RPMI7951 (cell line): Measurements from ENCODE around the gene KIF2C. TPM values are rescaled to one million over a fixed set of nuclear protein-coding genes. Genes with fewer than 3 reads are reported as not detected.
"Not testable (repeated sequence)": the region's sequence is repeated elsewhere in the genome, so short reads cannot be mapped to it uniquely, and the experiment has no call there.

Experiments used
- DNase-seq: peaks from one replicate; pipeline ENCODE4 v3.0.0-alpha.2; 2012; ENCODE audit warnings: low read depth
- total RNA-seq: library from RNA; depleted of rRNA; stranded (reverse); fragments of >200 nt; shearing (Covaris generic); gene quantifications from 2 replicates; pipeline ENCODE4 v1.2.3, GENCODE V29; 2014; rRNA removed

KIF2C gene
- total RNA-seq: 127 and 130 TPM in 2 replicates

DNA sequence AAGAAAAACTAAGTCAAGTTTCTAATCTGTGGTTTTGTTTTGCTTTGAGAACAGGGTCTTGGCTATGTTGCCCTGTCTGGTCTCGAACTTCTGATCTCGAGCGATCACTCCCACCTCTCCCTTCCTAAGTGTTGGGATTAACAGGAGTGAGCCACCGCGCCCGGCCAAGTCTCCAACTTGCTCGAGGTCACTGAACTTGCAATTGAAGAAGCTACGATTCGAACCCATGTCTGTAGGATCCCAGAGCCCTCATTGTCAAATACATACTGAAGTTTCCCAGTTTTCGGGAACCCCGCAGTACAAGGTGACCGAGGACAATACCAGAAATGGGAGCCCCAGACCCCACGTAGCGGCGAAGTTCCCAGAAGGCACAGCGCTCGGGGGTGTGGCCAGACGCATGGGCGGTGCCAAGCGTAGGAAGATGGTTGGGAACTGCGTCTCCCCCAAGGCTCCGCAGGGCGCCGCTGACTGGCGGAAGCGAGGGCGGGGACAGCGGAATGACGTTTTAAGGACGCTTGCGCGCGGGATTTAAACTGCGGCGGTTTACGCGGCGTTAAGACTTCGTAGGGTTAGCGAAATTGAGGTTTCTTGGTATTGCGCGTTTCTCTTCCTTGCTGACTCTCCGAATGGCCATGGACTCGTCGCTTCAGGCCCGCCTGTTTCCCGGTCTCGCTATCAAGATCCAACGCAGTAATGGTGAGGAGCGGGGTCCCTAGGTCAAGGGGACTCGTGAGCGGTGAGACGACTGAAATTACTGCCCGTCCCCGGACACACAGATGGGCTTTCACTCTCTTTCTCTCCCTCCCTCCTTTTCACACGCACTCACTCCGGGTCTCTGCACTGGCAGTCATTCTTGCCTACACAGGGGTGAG lies at the start of gene KIF2C:
TSS of gene KIF2C (plus strand) at position 531 of the 872 bp plus-strand sequence. CDS start at position 627, 96 bp downstream.
- peak; percentile 97 for DNase-seq

DNA sequence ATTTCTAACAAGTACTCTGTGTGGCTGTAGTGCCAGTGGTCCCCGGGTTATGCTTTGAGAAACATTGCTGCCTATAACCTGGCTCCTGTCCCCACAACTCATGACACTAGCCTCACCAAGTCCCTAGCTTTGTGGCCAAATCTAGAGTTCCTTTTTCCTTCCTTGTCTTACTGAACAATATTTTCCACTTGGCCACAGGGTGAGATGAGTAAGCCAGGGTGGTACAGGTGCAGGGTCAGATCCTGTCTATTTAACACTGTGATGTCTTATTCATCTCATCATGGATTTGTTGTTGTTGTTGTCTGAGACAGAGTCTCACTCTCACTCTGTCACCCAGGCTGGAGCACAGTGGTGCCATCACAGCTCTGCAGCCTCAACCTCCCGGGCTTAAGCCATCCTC lies 46.5 kb upstream of the KIF2C start:
- DNase-seq: no peak

DNA sequence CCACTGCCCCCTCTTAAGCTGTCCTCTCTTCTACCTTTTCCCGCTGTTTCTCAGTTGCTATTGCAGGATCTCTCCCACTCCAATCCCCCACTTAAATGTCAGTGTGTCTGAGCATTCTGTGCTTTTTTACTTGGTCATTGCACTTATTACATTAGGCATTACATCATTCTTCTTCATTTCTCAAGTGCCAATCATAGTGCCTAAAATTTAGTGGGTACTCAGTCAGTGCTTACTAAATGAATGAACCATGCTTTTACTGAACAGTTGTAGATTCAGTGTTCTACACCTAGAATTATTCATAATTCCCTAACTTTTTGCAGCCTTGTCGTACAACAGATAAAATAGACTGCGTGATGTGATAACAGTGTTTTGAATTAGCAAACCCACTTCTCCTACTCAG lies 45.7 kb upstream of the KIF2C start:
- DNase-seq: no peak

DNA sequence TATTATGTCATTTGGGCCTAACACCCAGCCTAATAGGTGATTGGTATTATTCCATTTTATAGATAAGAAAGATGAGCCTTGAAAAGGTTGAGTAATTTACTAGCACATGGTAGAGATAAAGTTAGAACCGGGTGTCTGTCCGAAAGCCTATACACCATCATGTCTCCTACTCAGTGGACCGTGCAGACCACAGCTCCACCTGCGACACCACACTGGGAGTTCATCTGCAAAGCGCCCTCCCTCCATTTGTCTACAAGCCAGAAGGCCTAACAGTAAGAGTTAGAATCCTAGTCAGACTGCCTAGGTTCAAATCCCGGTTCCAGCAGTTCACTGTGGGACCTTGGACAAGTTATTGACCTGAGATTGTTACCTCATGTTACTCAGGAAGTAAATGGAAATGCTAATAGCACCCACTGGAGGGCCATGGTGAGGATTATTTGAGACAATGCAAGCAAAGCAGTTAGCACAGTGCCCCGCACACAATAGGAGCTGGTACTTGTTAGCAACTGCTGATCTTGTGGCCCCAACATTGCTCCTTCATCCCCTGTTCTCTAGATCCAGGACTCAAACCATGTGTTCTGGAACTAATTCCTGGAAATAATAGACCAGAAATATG lies 44.7 kb upstream of the KIF2C start:
- DNase-seq: no peak

DNA sequence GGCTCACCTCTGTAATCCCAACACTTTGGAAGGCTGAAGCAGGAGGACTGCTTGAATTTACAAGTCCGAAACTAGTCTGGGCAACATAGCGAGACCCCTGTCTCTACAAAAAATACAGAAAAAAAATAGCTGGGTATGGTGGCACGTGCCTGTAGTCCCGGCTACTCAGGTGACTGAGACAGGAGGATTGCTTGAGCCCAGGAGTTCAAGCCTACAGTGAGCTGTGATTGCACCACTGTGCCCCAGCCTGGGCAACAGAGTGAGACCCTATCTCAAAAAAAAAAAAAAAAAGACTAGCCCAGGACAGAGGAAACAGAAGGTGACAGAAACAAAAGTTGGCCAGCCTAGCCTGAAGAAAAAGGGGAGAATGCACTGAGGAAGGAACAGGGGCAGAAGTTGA lies 44.0 kb upstream of the KIF2C start:
- no peak for DNase-seq

DNA sequence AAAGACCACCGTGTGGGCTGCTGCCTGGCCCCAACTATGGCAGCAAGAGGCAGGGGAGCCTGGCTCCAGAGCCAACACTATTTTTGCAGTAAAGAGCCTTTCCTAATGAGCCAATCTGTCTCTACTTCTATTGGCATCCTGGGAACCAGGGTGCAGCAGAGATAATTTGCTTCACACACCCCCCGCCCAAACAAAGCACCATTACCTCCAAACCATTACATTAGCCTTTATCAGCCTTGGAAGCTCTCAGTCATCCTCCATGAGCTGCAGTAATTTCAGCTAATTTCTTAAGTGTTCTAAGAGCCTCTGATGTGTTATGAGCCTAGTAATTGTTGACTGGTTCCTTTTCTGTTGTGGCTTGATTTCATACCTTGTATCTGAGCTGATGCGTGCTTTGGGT lies 43.5 kb upstream of the KIF2C start:
- no peak for DNase-seq

DNA sequence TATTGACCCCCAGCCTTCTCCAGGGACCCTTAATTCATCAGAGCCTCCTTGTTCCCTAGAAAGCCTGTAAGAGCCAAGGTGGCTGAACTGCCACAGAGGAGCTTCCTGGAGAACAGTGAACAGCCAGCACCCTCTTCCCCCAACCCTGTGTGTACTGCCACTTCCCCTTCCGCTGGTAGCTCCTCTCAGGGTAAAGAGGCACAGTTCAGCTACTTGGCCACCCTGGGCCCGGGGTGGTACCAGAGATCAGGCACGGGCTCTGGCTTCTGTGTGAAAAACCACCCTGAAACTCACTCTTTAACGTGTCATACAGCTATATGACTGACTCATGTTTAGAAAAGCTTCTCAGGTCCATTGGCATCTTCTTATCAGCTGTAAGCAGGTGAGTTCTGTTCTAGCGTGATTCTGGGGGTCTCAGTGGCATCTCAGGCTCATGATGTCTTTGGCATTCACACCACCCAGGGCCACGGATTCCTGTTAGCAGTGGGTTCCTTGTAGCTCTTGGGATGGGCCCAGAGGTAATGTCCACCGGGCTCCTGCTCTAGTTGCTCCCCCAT lies 42.8 kb upstream of the KIF2C start:
- DNase-seq: no peak

DNA sequence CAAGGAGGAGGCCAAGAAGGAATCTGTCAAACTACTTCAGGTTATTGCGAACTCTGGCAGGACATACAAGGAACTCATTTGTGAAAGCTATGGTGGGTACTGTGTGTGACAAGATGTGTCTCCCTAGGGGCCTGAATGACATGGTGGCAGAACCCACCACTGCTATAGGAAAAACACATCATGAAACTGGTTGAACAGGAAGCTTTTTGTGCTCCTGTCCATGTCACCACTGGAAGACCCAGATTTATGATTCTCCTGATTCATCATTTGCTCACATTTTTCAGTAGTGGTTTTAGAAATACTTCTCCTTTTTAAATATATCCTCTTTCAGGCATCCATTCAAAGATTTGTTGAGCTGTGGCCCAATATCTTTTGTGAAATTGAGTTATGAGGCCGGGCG lies 41.5 kb upstream of the KIF2C start:
- no peak for DNase-seq

DNA sequence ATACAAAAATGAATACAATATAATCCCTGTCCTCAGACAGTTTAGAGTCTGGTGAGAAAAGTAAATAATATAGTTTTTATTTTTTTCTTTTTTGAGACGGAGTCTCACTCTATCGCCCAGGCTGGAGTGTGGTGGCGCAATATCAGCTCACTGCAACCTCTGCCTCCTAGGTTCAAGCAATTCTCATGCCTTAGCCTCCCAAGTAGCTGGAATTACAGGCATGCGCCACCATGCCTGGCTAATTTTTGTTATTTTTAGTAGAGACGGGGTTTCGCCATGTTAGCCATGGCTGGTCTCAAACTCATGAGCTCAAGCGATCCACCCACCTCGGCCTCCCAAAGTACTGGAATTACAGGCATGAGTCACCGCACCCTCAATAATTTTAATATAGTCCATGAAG lies 40.3 kb upstream of the KIF2C start:
- DNase-seq: not testable (repeated sequence)

DNA sequence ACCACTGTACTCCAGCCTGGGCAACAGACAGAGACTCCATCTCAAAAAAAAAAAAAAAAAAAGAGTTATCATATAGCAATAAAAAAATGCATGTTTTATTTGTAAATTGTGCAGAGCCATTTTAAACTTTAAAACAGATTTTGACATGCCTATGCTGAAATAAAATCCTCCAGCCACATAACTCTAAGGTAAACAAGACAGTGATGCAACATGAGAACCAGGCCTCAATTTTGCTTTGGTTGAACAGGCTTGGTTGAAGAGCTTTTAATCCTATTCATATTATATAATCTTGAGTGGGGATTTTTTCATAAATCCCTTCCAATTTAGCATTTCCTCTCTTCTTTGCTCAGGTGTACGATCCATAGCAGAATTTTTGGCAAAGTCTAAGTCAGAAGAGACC lies 39.1 kb upstream of the KIF2C start:
- DNase-seq: no peak

DNA sequence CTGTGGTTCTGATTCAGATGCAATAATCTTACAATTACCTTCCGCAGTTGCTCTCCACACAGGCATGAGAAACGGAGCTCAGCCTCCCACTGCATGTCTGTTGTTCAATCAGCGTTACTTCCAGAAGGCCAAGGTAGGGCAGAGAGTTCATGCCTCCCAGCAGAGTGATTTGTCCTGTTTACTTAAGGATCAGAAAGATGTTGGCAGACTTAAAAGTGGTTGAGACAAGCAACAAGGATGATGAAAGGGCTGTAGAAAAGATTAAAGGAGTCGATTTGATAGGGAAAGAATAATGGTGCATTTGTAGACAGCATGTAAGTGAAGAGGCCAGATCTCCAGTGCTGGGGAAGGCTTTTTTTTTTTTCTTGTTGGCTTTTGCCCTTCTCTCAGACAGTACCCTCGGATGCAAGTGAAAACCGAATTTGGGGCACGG lies 38.5 kb upstream of the KIF2C start:
- no peak for DNase-seq

DNA sequence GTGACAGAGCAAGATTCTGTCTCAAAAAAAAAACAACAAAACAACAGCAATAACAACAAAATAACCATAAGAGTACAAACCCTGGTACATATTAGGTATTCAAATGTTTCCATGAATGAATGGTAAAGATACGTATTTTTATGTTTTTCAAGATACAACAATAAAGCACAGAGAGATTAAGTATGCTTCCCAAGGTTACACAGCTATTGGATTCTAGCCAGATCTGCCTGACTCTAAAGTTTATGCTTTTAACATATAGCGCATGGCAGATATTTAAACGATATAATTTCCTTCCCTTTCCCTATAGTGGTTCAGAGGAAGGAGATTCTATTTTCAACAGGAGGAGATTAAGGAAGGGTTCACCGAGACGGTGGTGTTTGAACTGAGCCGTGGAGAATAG lies 34.2 kb upstream of the KIF2C start:
- no peak for DNase-seq

DNA sequence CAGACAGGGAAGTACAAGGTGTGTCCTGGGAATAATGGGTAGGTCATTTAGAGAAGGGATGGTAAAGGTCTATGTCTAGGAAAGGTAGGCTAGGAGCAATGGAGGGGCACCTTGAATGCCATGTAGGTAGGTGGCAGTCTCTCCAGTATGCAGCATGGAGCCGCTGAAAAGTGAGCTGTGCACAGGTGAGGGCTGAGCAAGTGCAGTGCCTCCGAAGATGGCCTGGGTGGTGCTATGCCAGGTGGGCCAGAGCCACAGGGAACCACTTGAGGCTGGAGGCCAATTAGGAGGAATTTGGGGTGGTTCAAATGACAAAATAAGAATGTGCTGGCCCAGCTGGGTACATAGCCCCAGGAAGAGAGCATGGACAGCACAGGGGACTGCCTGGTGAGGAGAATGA lies 33.7 kb upstream of the KIF2C start:
- DNase-seq: no peak

DNA sequence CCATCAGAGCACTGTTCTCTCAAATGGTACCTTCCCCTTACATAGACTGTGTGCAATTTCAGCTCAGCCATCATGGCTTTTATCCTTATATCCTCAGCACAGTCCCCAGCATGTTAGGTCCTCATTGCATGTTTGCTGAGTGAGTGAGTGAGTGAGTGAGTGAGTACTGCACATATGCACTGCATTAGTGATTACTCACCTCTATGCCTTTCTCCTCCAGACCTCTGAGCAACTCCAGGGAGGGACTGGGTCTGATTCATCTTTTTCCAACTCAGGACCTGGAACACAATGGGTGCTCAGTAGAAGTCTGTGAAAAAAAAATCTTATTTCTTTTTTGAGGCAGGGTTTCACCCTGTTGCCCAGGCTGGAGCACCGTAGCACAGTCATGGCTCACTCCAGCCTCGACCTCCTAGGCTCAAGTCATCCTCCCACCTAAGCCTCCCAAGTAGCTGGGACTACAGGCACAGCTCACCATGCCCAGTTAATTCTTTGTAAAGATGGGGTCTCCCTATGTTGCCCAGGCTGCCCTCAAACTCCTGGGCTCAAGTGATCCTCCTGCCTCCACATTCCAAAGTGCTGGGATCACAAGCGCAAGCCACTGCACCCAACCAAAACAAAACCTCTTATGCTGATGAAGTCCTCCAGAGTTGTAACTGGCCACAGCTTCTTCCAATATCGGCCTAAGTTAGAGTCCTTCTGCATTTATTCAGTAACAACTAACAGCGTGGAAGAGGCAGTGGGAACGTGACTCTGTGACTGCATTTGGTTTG lies 32.3 kb upstream of the KIF2C start:
- peak; percentile 92 for DNase-seq

DNA sequence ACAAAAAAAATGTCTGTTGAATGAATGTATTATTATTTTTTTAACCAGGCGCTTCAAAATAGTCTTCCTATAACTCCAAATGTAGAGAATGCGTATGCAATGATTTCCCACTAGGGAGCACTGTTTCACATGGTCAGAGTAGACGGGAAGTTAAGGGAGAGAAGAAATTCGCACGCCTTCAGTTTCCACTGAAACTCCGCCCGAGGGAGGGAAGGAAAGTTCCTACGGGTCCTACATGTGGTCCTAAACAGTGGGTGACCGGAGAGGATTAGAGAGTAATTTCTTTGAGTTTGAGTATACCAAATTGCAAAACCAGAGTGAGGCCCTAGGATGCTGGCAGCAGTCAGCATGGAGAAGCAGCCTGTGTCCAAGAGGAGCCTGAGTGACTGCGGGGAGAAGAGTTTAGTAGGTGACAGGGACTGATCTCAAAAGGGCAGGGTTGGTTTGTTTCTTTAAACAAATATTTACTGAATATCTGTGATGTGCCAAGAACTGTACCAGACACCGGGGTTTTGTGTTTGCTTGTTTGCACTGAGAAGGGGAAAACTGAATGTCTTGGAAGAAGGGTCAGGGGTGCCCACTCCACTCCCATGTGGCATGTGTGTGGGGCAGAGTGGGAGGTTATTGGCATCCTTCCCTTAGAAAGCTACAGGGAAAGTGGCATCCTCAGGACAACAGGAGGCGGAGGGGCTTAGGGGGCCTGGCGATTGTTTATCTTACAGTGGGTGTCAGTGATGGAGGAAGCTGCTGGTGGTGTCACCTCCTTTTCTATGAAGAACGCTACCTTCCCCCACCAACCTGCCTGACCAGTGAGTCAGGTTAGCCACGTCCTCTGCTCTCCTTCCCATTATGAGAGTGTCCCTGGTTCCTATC lies 31.4 kb upstream of the KIF2C start:
- peak; percentile 75 for DNase-seq

DNA sequence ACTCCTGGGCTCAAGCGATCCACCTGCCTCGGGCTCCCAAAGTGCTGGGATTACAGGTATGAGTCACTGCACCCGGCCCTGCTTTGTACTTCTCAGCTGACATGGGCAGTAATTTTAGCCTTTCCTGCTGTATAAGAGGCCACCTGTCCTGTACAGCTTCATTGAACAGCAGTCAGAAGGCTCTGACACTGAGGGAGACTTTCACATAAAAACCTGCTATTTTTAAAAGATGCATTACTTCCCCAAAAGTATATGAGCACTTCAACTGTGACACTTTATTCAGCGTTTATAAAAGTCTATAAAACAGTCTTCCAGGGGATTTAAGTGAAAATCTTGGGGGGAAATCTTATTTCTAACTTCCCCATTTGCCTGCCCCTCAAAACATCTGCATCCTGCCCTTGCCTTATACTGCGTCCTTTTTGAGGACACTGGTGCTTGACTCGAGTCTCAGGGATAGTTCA lies 26.3 kb upstream of the KIF2C start:
- DNase-seq: no peak

DNA sequence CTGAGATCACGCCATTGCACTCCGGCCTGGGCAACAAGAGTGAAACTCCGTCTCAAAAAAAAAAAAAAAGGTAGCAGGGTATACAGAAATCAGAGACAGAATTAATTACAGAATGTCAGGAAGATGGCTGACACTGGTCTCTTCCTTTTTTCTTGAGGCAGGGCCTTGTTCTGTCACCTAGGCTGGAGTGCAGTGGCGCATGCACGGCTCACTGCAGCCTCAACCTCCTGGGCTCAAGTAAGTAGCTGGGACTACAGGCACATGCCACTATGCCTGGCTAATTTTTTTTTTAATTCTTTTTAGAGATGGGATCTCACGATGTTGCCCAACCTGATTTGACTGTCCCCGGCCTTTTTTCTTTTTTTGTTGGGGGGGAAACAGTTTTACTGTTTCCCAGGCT lies 25.1 kb upstream of the KIF2C start:
- no peak for DNase-seq

DNA sequence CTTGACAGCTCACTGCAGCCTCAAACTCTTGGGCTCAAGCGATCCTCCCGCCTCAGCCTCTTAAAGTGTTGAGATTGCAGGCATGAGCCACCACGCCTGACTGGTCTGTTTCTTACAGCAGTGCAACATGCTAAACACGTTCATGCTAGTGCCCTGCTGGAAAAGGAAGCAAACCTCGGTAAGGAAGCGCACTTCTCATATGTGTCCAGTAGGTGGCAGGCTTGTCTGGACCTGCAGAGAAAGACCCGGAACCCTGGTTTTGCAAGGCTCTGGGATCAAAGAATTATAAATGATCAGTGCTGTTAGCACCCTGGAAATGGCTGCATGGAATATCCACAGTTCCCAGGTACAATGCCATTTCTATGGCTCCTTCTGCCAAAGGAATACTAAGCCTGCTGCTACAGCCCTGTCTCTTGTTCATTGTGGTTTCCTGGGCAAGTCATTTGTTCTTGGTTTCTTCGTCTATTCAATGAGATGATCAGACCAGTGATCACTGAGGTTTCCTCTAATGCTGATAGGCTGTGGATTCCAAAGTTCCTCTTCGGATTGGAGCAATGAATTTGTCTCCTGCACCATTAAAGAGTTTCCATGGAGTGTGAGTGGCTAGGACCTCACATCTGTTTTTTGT lies 24.6 kb upstream of the KIF2C start:
- peak; percentile 71 for DNase-seq

DNA sequence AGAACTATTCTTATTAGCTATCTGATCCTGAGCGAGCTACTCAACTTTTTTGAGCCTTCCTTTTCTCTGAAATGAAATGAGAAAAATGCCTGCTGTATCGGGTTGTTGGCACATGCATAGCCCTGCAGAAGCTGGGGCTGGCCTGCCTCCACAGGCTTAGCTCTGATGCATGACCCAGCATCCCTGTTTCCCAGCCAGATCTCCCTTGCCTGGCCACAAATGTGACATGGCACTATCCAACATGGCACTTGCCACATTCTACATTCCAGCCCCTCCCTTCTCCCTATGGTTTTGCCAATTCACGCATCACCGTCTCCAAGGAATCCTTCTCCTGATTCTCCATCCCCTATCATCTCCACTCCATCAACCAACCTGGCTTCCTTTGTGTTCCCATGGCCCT lies 22.5 kb upstream of the KIF2C start:
- DNase-seq: no peak

DNA sequence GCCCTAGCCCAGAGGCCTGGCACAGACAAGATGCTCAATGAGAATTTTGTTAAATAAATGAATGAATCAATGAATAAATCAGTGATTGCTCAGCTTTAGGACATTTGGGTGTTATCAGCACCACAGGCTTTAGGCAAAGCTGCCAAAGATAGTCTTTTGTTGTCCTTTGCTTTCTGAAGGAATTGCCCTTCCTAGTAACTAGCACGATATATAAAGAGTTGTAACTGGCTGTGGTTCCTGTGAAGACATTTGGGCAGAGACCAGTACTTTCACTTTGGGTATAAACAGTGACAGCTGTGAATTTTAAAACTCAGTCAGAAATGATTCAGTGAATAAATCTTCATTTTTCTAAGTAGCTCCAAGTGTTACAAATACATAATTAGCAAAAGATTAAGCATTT lies 22.0 kb upstream of the KIF2C start:
- DNase-seq: no peak

DNA sequence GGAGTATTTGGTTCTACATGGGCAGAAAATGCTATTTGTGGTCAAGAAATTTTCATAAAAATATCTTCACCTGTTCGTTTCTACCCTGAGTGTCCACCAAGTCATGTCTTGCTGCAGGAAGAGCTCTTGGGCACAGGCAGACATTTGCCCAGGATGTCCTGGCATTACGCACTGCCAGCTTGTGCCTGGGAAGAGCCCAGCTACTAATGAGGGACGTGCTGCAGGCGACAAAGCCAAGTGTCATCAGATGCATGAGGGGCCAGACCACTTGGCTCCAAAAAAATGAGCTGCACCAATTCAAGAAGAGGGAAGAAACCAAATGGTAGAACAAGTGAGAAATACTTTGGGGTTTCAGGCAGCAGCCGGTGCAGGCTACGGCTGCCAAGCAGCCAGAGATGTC lies 21.5 kb upstream of the KIF2C start:
- no peak for DNase-seq
